Cardiac muscle cell (in vitro differentiated cells and primary cell): Measurements from ENCODE around the gene SLCO2A1. TPM values are rescaled to one million over a fixed set of nuclear protein-coding genes. Genes with fewer than 3 reads are reported as not detected.

Source experiments
- DNase-seq, 2 donors: peaks; one replicate each; pipeline versions ENCODE4 v3.0.0 to v3.0.0-alpha.2; 2010 to 2017; ENCODE audit warnings: low read depth in 1 of 2, low spot score in 1 of 2
- H3K27ac ChIP-seq: fragments of 200-600 bp; sonication (generic); 2 replicates; pipeline ENCODE4 v1.5.1; 2016
- H3K27me3 ChIP-seq: fragments of 200-600 bp; sonication (generic); 2 replicates; pipeline ENCODE4 v1.6.0; 2016; ENCODE audit warnings: control low read depth
- H3K36me3 ChIP-seq: fragments of 200-600 bp; sonication (generic); 2 replicates; pipeline ENCODE4 v1.5.1; 2016; ENCODE audit warnings: control low read depth
- H3K4me1 ChIP-seq: fragments of 200-600 bp; sonication (generic); 2 replicates; pipeline ENCODE4 v1.8.1; 2017; ENCODE audit warnings: low read depth, mild to moderate bottlenecking, mixed run types
- H3K4me3 ChIP-seq: fragments of 200-600 bp; sonication (generic); 2 replicates; pipeline ENCODE4 v1.5.1; 2016; ENCODE audit warnings: mild to moderate bottlenecking
- H3K9me3 ChIP-seq: fragments of 200-600 bp; sonication (generic); 2 replicates; pipeline ENCODE4 v1.5.1; 2017; ENCODE audit warnings: low read depth, mild to moderate bottlenecking, control low read depth
- CTCF ChIP-seq: IDR thresholded peaks from 2 replicates; pipeline ENCODE4 v1.5.1; 2012; ENCODE audit warnings: low read depth, mild to moderate bottlenecking, low read length
- polyA plus RNA-seq: library from polyadenylated mRNA; unstranded; fragments of >200 nt; fragmentation: Nextera tagmentation; extraction: Ambion mirVana; gene quantifications from 2 replicates; pipeline ENCODE4 v1.2.1, GENCODE V29; 2016
- total RNA-seq: library from RNA; depleted of rRNA; stranded (reverse); fragments of >200 nt; gene quantifications from 2 replicates; pipeline ENCODE4 v1.2.3, GENCODE V29; 2016

The SLCO2A1 gene
- total and polyA plus RNA-seq, 2 experiments from 2014 or later: 5.1 to 6.1 TPM

- Histone ChIP-seq H3K27ac (no peak overlapping the region), H3K4me1 (no peaks in the 10 kb centered on the region), H3K4me3 (no peak overlapping the region), H3K9me3 (no peaks in the 10 kb centered on the region), H3K27me3 (no peaks in the 10 kb centered on the region), H3K36me3 (no peaks in the 10 kb centered on the region)
- no peak for TF ChIP-seq CTCF
- DNase-seq: peak in 1 of 2 donors; percentile 3
Observed at GRCh38 chr3:134038071-134038491, 8.4 kb upstream of the SLCO2A1 start.

GRCh38 chr3:134037168-134037567 lies 7.4 kb upstream of the SLCO2A1 start:
- H3K36me3 ChIP-seq: no peaks in the 10 kb centered on the region
- no peaks in the 10 kb centered on the region for H3K4me1 ChIP-seq
- no peak overlapping the region for H3K27ac ChIP-seq
- H3K9me3 ChIP-seq: no peaks in the 10 kb centered on the region
- no peak for TF ChIP-seq CTCF
- DNase-seq: no peak
- no peak overlapping the region for H3K4me3 ChIP-seq
- no peaks in the 10 kb centered on the region for H3K27me3 ChIP-seq

GRCh38 chr3:134036291-134036690 lies 6.6 kb upstream of the SLCO2A1 start:
- Histone ChIP-seq H3K36me3 (no peaks in the 10 kb centered on the region), H3K4me3 (no peak overlapping the region), H3K9me3 (no peaks in the 10 kb centered on the region), H3K27ac (no peak overlapping the region), H3K27me3 (no peaks in the 10 kb centered on the region), H3K4me1 (no peaks in the 10 kb centered on the region)
- no peak for TF ChIP-seq CTCF
- DNase-seq: no peak

DNA sequence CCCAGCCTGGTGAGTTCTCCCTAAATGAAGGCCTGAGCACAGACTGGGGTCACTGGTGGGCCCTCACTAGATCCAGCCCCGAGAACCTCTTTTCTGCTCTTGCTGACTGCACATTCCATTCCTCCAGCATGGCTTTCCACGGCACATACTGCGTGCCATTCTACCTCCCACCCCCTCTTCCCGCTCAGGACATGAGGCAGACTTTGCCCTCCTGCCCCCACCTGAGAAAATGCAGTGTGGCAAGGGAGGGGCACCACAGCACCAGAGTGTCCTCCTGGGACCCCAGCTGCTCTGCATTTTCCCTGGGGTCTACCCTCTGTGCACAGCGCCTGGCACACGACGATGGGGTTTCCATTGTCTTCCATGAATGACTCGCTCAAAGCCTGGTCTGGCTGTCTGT lies 6.1 kb upstream of the SLCO2A1 start:
- no peaks in the 10 kb centered on the region for H3K9me3 ChIP-seq
- no peaks in the 10 kb centered on the region for H3K36me3 ChIP-seq
- H3K27ac ChIP-seq: no peak overlapping the region
- peaks cover under 1% of the 10 kb centered on the region for H3K4me1 ChIP-seq
- H3K4me3 ChIP-seq: no peak overlapping the region
- no peak for DNase-seq
- TF ChIP-seq CTCF: no peak
- no peaks in the 10 kb centered on the region for H3K27me3 ChIP-seq

- peaks cover 5% of the 10 kb centered on the region for H3K4me1 ChIP-seq
- H3K4me3 ChIP-seq: no peak overlapping the region
- no peaks in the 10 kb centered on the region for H3K9me3 ChIP-seq
- H3K27ac ChIP-seq: no peak overlapping the region
- peaks cover under 1% of the 10 kb centered on the region for H3K27me3 ChIP-seq
- no peak for DNase-seq
- no peaks in the 10 kb centered on the region for H3K36me3 ChIP-seq
- TF ChIP-seq CTCF: no peak
Observed at GRCh38 chr3:134034005-134034785, 4.5 kb upstream of the SLCO2A1 start.
